K562 (cell line): ENCODE data around the gene PLXDC1. TPM values are rescaled to one million over a fixed set of nuclear protein-coding genes. Genes with fewer than 3 reads are reported as not detected.

ENCODE experiments used
- ATAC-seq: fragments of 200-7000 bp; cut with Tn5 transposase; 3 replicates; pipeline ENCODE4 v1.9.1; 2020; ENCODE audit warnings: moderate library complexity
- BruUV-seq: library from RNA; stranded (reverse); fragments of 400-500 nt; replicated peaks from 2 replicates; lab custom pipeline; 2021; lab: Mats Ljungman, UMichigan
- CTCF ChIA-PET: fragments of 300-600 bp; formaldehyde crosslinking; extraction: SDS; loops from one replicate; lab custom pipeline; 2021; ENCODE audit warnings: low intra/inter-chr PET ratio; lab: Yijun Ruan, JAX
- POLR2A ChIA-PET: fragments of 300-600, 350-650 bp; sonication (Branson Sonifier 250); formaldehyde crosslinking; extraction: SDS; loops from one replicate; lab custom pipeline; 2021; ENCODE audit warnings: antibody characterized with exemption, inconsistent platforms; lab: Yijun Ruan, JAX
- DNase-seq, 4 experiments: peaks; one replicate each; pipeline versions ENCODE4 v3.0.0 to v3.0.0-alpha.2; 2011 to 2018; ENCODE audit warnings: low spot score in 3 of 4, mixed read lengths in 3 of 4; ENCODE audit errors: extremely low read depth in 1 of 4
- FAIRE-seq: peaks from 2 replicates; lab custom pipeline; 2011; peaks lifted over from hg19 to GRCh38; lab: Jason Lieb, UNC
- H2AFZ ChIP-seq: 2 replicates; pipeline ENCODE4 v1.6.0; 2011; ENCODE audit warnings: low read depth, low read length, control low read depth, inconsistent platforms
- H3K27ac ChIP-seq: fragments of 200-600 bp; 3 replicates; pipeline ENCODE4 v1.8.0; 2011; ENCODE audit warnings: low read depth, mild to moderate bottlenecking, control low read depth, inconsistent platforms, low read length, moderate library complexity, mixed read lengths; ENCODE audit errors: extremely low read depth
- H3K27me3 ChIP-seq, 2 experiments: fragments of 300-600 bp in 1 of 2; 2 replicates in 1 of 2; 3 replicates in 1 of 2; pipeline versions ENCODE4 v1.6.0 to v1.8.0; 2011; ENCODE audit warnings: inconsistent platforms in 2 of 2, low read length in 2 of 2, mild to moderate bottlenecking in 1 of 2, mixed read lengths in 1 of 2, moderate library complexity in 1 of 2; ENCODE audit not compliant: control insufficient read depth in 2 of 2, insufficient read depth in 2 of 2
- H3K36me3 ChIP-seq: fragments of 300-600 bp; 3 replicates; pipeline ENCODE4 v1.8.0; 2011; ENCODE audit warnings: mild to moderate bottlenecking, low read length, inconsistent platforms; ENCODE audit not compliant: control insufficient read depth, insufficient read depth
- H3K4me1 ChIP-seq, 2 experiments: fragments of 200-600 bp in 1 of 2; replicated peaks in 1 of 2; 2 replicates in 1 of 2; 3 replicates in 1 of 2; pipeline versions ENCODE4 v1.5.1 to v1.8.0; 2011; ENCODE audit warnings: inconsistent platforms in 2 of 2, low read length in 2 of 2, mild to moderate bottlenecking in 1 of 2, mixed read lengths in 1 of 2, moderate library complexity in 1 of 2; ENCODE audit not compliant: control insufficient read depth in 2 of 2, insufficient read depth in 2 of 2
- H3K4me2 ChIP-seq: 2 replicates; pipeline ENCODE4 v1.6.1; 2011; ENCODE audit warnings: low read length, control low read depth, inconsistent platforms, mixed read lengths; ENCODE audit not compliant: insufficient read depth
- H3K4me3 ChIP-seq: fragments of 200-600 bp; sonication (generic), shearing (Covaris generic); 2 replicates; pipeline ENCODE4 v1.5.1; 2016; ENCODE audit warnings: control low read depth, inconsistent platforms
- H3K79me2 ChIP-seq: fragments of 200-600 bp; 3 replicates; pipeline ENCODE4 v1.8.0; 2011; ENCODE audit warnings: low read length, inconsistent platforms; ENCODE audit not compliant: control insufficient read depth, insufficient read depth
- H3K9ac ChIP-seq, 2 experiments: 2 replicates each; pipeline versions ENCODE4 v1.6.0 to v1.6.1; 2011; ENCODE audit warnings: low read depth in 2 of 2, low read length in 2 of 2, control low read depth in 1 of 2, inconsistent platforms in 1 of 2, mild to moderate bottlenecking in 1 of 2, mixed read lengths in 1 of 2; ENCODE audit not compliant: insufficient read depth in 1 of 2
- H3K9me1 ChIP-seq: one replicate; pipeline ENCODE4 v1.6.0; 2011; ENCODE audit warnings: inconsistent platforms, mild to moderate bottlenecking, low read length, moderate library complexity; ENCODE audit not compliant: control insufficient read depth, insufficient read depth
- H3K9me3 ChIP-seq: replicated peaks from 2 replicates; pipeline ENCODE4 v1.5.1; 2011; ENCODE audit warnings: low read depth, low read length, inconsistent platforms; ENCODE audit not compliant: control insufficient read depth, insufficient read depth
- H4K20me1 ChIP-seq: replicated peaks from 2 replicates; pipeline ENCODE4 v1.6.1; 2011; ENCODE audit warnings: low read length, inconsistent platforms, mixed read lengths; ENCODE audit not compliant: control insufficient read depth, insufficient read depth
- BRD9 ChIP-seq: fragments of 450-650 bp; IDR thresholded peaks from 2 replicates; pipeline ENCODE4 v1.6.1; 2018; ENCODE audit warnings: low read depth; ENCODE audit not compliant: partially characterized antibody
- DACH1 ChIP-seq: fragments of 450-650 bp; IDR thresholded peaks from 2 replicates; pipeline ENCODE4 v1.6.1; 2018; ENCODE audit not compliant: partially characterized antibody
- GABPA ChIP-seq: fragments of 200-800 bp; sonication (Bioruptor generic); conservative IDR thresholded peaks from 2 replicates; pipeline ENCODE4 v1.6.1; 2016; ENCODE audit warnings: low read depth, missing genetic modification characterization, missing compliant biosample characterization
- NFIC ChIP-seq: fragments of 450-650 bp; IDR thresholded peaks from 2 replicates; pipeline ENCODE4 v1.6.1; 2017; ENCODE audit warnings: mild to moderate bottlenecking, inconsistent platforms
- THRAP3 ChIP-seq: fragments of 450-650 bp; IDR thresholded peaks from 2 replicates; pipeline ENCODE4 v1.6.1; 2016; ENCODE audit warnings: mild to moderate bottlenecking, inconsistent platforms, borderline replicate concordance
- WGBS: fragments of 100-300 bp; shearing (Covaris generic); methylation state at CpG from one replicate; pipeline ENCODE4 v1.1.6; 2016; ENCODE audit warnings: low coverage, mixed read lengths; ENCODE audit not compliant: insufficient coverage; ENCODE audit errors: missing lambda C conversion rate; 5-methylcytosine and 5-hydroxymethylcytosine counted together
- in situ Hi-C: fragments of 300-500 bp; cut with MboI; formaldehyde crosslinking; loops from 4 replicates; pipeline ENCODE4 v1.15.0; 2018; ENCODE audit warnings: inconsistent platforms, mixed read lengths
- intact Hi-C: fragments of 100-400 bp; cut with micrococcal nuclease; formaldehyde crosslinking; loops from 2 replicates; pipeline ENCODE4 v1.14.2; 2022
- polyA plus RNA-seq, 8 experiments: library from polyadenylated mRNA; depleted of rRNA in 4 of 8; stranded (reverse) in 5 of 8; unstranded in 3 of 8; fragments of >200 nt; fragmentation: Nextera tagmentation in 2 of 8; fragmentation: Illumina TruSeq in 1 of 8; extraction: Ambion mirVana in 2 of 8; extraction: Trizol in 1 of 8; gene quantifications; 2 replicates each; pipeline versions ENCODE4 v1.2.1 to v1.2.3, GENCODE V29; 2011 to 2014; ENCODE audit warnings: inconsistent platforms in 1 of 8, missing spikeins in 1 of 8
- total RNA-seq, 7 experiments: library from RNA; depleted of rRNA in 6 of 7; stranded (reverse); fragments of >200 nt in 6 of 7; fragmentation: Illumina TruSeq in 2 of 7; extraction: Trizol in 2 of 7; gene quantifications; 2 replicates each; pipeline versions ENCODE4 v1.2.1 to v1.2.3, GENCODE V29; 2011 to 2021; ENCODE audit warnings: low replicate concordance in 1 of 7

The PLXDC1 gene
- total and polyA plus RNA-seq, 9 of the 15 experiments (the other 6 are each of a cell fraction or from before 2014, with no cell fraction given) = not detected

DNA sequence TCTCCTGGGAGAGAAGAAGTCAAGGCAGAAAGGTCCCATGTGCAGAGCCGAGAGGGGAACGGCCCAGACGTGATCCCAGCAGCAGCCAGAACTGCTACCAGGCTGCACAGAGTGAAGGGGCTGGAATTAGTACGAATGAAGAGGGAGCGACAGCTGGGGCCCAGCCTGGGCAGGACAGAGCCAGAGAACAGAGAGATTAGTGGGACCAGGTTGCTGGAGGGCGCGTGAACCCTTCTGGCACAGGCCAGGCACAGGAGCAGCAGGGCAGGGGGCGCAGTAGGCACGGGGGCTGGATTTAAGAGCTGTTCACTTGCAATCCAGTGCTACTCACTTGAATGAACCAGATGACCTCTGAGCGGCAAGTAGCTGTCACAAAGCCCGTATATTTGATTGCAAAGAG, 66.9 kb downstream of the PLXDC1 start (continued):
- TF ChIP-seq THRAP3 (no peak), GABPA (tag) (no peak), DACH1 (no peak), NFIC (no peak)

DNA sequence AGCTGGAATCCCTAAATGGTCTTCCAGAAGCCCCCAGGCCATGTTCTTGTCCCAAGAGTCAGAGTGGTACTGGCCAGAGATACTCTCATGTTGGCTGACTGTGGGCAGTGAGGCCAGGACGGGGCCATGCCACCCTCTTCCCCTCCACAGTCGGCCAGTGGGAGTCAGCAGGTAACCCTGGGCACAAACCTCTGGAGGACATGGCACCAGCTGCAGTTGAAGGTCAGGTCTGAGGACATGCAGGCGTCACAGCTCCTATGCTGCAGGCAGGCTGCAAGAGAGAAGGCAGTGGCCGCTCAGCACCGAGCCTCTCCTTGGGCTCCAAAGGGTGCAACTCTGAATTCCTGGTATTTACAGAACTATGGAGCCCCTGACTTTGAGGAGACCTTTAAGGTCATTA, 68.2 kb downstream of the PLXDC1 start:
- no peaks in the 10 kb centered on the region for H3K36me3 ChIP-seq
- no peaks in the 10 kb centered on the region for H3K79me2 ChIP-seq
- H3K4me3 ChIP-seq = no peak overlapping the region
- 0 out of 5 replicates have a peak, but pooled peaks cover 0 to 4% of the 10 kb centered on the region in 2 experiments for H3K4me1 ChIP-seq
- H2AFZ ChIP-seq = no peak overlapping the region
- no peak overlapping the region for H3K27ac ChIP-seq
- TF ChIP-seq BRD9 = no peak
- 0% methylated on average over 4 of the region's 5 CpGs for WGBS
- no peaks in the 10 kb centered on the region for H3K9me3 ChIP-seq
- no peak overlapping the region; a peak in 1 of 4 replicates for H3K9ac ChIP-seq
- H3K9me1 ChIP-seq = peaks cover 3% of the 10 kb centered on the region
- ChIA-PET POLR2A (interaction anchor here (0.9 to 1.3 kb wide), 2 partner anchors 8 to 19 kb away, joined by 4 read pairs; no protein-coding TSS in a partner anchor), CTCF (no interaction called here)
- intact Hi-C loops = no loop called here
- H3K27me3 ChIP-seq = peaks cover 31 to 81% of the 10 kb centered on the region in 2 experiments
- ATAC-seq = no peak
- no peak overlapping the region for H3K4me2 ChIP-seq
- in situ Hi-C loops = no loop called here
- no peak for DNase-seq
- BruUV-seq = no TSS peak
- peaks cover 6% of the 10 kb centered on the region; the same call in 1 of the 2 replicates for H4K20me1 ChIP-seq
- no peak for FAIRE-seq
